ENCODE results near the gene CANT1.

CANT1 gene

GRCh38 chr17:79009397-79010303 lies at the start of gene CANT1:
CANT1 (minus strand) TSS chr17:79009764; CDS start chr17:78997622, 12,142 bp downstream.
- DNase-seq: peak; percentile 84

DNA sequence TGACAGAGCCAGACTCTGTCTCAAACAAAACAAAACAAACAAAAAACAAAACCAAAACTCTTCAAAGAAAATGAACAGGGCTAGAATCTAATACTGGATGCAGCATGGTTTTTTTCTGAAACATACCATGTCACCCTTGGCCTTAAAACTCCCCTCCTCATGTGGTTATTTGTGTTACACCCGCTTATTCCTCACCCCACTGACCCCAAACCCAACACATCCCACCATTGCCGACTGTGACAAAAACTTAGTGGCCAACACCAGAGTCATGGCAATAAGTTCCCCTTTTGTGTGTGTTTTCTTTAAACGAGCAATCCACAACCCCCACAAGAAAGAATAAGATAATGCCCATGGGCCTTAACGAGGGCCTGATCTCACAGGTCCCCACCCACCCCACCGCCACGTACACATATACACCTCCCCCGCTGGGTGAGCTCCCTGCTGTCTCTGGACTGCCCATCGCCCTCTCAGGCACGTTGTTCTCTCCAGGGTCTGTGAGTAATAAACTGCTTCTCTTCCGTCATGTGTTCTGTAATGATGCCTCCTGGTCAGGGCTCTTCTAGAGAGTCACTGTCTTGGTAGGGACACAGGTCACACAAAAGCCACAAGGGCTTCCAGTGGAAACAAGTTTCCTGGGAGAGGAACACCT lies 48.3 kb upstream of the CANT1 start:
- DNase-seq: no peak

GRCh38 chr17:79055197-79055596 lies 45.6 kb upstream of the CANT1 start:
- no peak for DNase-seq

DNA sequence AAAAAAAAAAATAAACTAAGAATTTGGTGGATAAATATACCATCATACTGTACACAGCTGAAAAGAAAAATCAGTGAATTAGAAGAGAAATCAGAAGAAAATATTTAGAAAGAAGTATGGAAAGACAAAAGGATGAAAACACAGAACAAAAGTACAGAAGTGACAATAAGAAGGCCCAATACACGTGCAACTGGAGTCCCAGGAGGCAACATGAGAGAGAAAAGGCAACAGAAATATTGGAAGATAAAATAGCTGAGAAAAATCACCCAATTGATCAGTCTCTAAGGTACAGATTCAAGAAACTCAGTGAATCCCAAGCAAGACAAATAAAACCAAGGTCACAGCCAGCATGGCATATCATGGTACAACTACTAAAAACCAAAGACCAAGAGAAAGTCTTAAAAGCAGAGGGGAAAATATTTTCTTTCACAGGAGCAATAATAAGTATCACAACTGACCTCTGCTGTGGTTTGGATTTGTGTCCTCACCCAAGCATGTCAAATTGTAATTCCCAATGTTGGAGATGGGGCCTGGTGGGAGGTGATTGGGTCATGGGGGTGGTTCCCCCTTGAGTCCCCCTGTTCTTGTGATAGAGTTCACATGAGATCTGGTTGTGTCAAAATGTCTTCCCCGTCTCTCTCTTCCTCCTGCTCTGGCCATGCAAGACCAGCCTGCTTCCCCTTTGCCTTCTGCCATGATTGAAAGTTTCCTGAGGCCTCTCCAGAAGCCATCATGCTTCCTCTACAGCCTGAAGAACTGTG lies 44.8 kb upstream of the CANT1 start:
- DNase-seq: no peak

GRCh38 chr17:79053251-79053925 lies 43.8 kb upstream of the CANT1 start:
- DNase-seq: no peak

DNA sequence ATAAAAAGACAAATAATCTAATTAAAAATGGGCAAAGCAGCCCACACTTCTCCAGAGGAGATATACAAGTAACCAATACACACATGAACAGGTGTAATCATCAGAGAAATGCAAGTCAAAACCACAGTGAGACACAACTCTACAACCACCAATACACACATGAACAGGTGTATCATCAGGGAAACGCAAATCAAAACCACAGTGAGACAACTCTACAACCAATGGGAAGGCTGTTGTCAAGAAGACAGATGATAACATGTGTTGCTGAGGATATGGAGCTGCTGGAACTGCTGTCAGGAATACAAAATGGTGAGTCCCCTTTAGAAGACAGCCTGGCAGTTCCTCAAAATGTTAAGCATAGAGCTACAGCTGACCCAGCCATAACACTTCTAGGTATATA lies 42.6 kb upstream of the CANT1 start:
- no peak for DNase-seq

GRCh38 chr17:79051306-79051705 lies 41.7 kb upstream of the CANT1 start:
- no peak for DNase-seq

GRCh38 chr17:79050551-79050950 lies 41.0 kb upstream of the CANT1 start:
- DNase-seq: no peak

DNA sequence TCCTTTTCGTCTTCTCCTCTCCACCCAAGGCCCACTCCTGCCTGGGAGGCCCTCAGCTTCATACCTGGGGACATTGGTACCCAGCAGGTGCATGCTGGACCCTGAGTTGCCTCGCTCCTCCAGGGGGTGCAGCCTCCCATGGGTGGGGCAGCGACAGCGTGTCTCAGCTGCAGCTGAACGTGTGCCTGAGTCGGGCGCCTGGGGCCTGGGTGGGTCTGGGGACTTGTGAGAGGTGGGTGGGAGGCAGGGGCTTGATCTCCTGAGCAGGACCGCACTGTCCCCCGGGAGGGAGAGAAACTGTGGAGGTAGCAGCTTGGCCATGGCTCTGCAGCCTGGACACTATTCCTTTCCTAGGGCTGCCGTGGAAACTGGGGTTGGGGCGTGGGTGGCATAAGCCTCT lies 40.3 kb upstream of the CANT1 start:
- DNase-seq: no peak

- no peak for DNase-seq
Measured at GRCh38 chr17:79048826-79049755, 39.5 kb upstream of the CANT1 start.

- no peak for DNase-seq
Measured at GRCh38 chr17:79047923-79048825, 38.6 kb upstream of the CANT1 start.

- DNase-seq: no peak
Measured at GRCh38 chr17:79047291-79047920, 37.8 kb upstream of the CANT1 start.

DNA sequence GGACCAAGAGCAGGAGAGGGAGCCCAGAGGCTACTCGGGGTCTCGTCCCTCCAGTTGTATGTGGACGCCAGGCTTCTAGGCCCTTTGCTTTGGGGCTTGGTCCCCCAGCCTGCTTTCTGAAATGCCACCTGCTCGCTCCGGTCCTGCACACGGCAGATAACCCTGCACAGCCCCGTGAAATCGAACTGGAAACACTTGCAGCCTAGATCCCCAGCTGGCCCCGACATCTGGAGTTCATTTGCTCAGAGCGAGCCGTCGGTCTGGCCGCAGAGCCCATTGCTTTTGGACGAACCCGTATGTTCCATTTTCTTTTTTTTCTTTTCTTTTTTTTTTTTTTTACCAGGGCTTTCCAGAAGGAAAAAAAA lies 37.3 kb upstream of the CANT1 start:
- DNase-seq: no peak

GRCh38 chr17:79046197-79046915 lies 36.8 kb upstream of the CANT1 start:
- DNase-seq: no peak

- DNase-seq: peak; percentile 69
Measured at GRCh38 chr17:79045842-79046196, 36.3 kb upstream of the CANT1 start.

- no peak for DNase-seq
Measured at GRCh38 chr17:79045001-79045729, 35.6 kb upstream of the CANT1 start.

DNA sequence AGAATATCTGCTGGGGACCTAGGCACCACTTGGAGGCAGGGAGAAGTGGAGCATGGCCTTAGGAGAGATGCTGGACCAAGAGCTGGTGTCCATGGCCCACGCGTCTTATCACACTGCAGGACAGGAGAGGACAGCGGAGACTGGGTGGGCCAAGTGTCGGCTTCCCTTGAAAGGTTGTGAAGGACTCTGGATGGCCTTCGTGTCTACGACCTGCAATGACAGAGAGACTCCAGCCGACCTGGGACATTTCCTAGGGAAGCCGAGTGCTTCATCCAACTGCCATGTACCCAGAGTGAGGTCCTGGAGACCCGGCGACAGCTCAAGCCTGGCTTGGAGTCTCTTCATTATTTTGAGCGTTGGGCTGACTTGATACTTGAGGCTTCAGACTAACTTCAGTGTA lies 34.9 kb upstream of the CANT1 start:
- DNase-seq: no peak

DNA sequence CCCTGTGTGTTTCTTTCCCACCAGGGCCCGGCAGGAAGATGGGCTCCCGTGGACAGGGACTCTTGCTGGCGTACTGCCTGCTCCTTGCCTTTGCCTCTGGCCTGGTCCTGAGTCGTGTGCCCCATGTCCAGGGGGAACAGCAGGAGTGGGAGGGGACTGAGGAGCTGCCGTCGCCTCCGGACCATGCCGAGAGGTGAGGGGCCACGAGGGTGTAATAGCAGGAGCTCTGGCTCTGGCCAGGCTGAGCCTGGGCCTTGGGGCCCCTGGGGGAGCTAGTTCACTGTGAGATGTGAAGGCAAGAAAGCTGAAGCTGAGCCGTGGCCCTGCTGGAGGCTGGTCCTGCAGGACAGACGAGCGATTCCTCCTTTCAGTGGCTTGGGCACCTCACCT lies 34.4 kb upstream of the CANT1 start:
- DNase-seq: no peak

Data from T1000 (cell line).